K562 (cell line): ENCODE measurements around the gene PLCD4. TPM values are rescaled to one million over a fixed set of nuclear protein-coding genes. Genes with fewer than 3 reads are reported as not detected.

Experiments used
- ATF1 ChIP-seq, 2 experiments: fragments of 450-650 bp in 1 of 2; IDR thresholded peaks; 2 replicates each; pipeline ENCODE4 v1.6.1; 2016; ENCODE audit warnings: missing compliant biosample characterization in 1 of 2, missing genetic modification characterization in 1 of 2
- CBX5 ChIP-seq: IDR thresholded peaks from 2 replicates; pipeline ENCODE4 v1.6.1; 2014; ENCODE audit warnings: low read depth, borderline replicate concordance
- CHD7 ChIP-seq: fragments of 200-600 bp; sonication (generic); IDR thresholded peaks from one replicate; pipeline ENCODE4 v1.6.1; 2012; ENCODE audit warnings: mild to moderate bottlenecking, low read depth, low read length, inconsistent platforms
- HCFC1 ChIP-seq: IDR thresholded peaks from 2 replicates; pipeline ENCODE4 v1.6.1; 2012; ENCODE audit warnings: low read depth, low read length, improper control_type of control experiment
- MEF2A ChIP-seq: IDR thresholded peaks from 2 replicates; pipeline ENCODE4 v1.6.1; 2011; ENCODE audit warnings: low read depth, mild to moderate bottlenecking, low read length, moderate library complexity; ENCODE audit not compliant: control insufficient read depth
- MXI1 ChIP-seq: IDR thresholded peaks from 2 replicates; pipeline ENCODE4 v1.6.1; 2011; ENCODE audit warnings: low read depth, mild to moderate bottlenecking, improper control_type of control experiment, low read length
- SUPT5H ChIP-seq: fragments of 450-650 bp; IDR thresholded peaks from 2 replicates; pipeline ENCODE4 v1.6.1; 2016
- TAF9B ChIP-seq: fragments of 450-650 bp; IDR thresholded peaks from 2 replicates; pipeline ENCODE4 v1.6.1; 2018; ENCODE audit warnings: mild to moderate bottlenecking; ENCODE audit not compliant: partially characterized antibody
- ZBTB7A ChIP-seq: IDR thresholded peaks from 2 replicates; pipeline ENCODE4 v1.6.1; 2011; ENCODE audit warnings: low read depth, mild to moderate bottlenecking, low read length, moderate library complexity, borderline replicate concordance; ENCODE audit not compliant: control insufficient read depth
- polyA plus RNA-seq, 8 experiments: library from polyadenylated mRNA; depleted of rRNA in 4 of 8; stranded (reverse) in 5 of 8; unstranded in 3 of 8; fragments of >200 nt; fragmentation: Nextera tagmentation in 2 of 8; fragmentation: Illumina TruSeq in 1 of 8; extraction: Ambion mirVana in 2 of 8; extraction: Trizol in 1 of 8; gene quantifications; 2 replicates each; pipeline versions ENCODE4 v1.2.1 to v1.2.3, GENCODE V29; 2011 to 2014; ENCODE audit warnings: inconsistent platforms in 1 of 8, missing spikeins in 1 of 8
- total RNA-seq, 7 experiments: library from RNA; depleted of rRNA in 6 of 7; stranded (reverse); fragments of >200 nt in 6 of 7; fragmentation: Illumina TruSeq in 2 of 7; extraction: Trizol in 2 of 7; gene quantifications; 2 replicates each; pipeline versions ENCODE4 v1.2.1 to v1.2.3, GENCODE V29; 2011 to 2021; ENCODE audit warnings: low replicate concordance in 1 of 7
- TF ChIP-seq, protein P1 (sequence below), 3 experiments: IDR thresholded peaks in 2 of 3; conservative IDR thresholded peaks in 1 of 3; 2 replicates each; pipeline ENCODE4 v1.5.1; 2011 to 2012; ENCODE audit warnings: low read length in 3 of 3, mild to moderate bottlenecking in 3 of 3, control low read depth in 2 of 3, improper control_type of control experiment in 1 of 3, inconsistent platforms in 1 of 3, low read depth in 1 of 3, mixed read lengths in 1 of 3, moderate library complexity in 1 of 3; ENCODE audit not compliant: insufficient read depth in 2 of 3
- TF ChIP-seq, protein P2 (sequence below): fragments of 250-450 bp; sonication (Bioruptor Pico); IDR thresholded peaks from 2 replicates; pipeline ENCODE4 v1.5.0; 2020; ENCODE audit warnings: mild to moderate bottlenecking, borderline replicate concordance

Gene PLCD4
- total and polyA plus RNA-seq, 9 of the 15 experiments (the other 6 are each of a cell fraction or from before 2014, with no cell fraction given) = 0.13 to 0.38 TPM; not detected in 7

DNA sequence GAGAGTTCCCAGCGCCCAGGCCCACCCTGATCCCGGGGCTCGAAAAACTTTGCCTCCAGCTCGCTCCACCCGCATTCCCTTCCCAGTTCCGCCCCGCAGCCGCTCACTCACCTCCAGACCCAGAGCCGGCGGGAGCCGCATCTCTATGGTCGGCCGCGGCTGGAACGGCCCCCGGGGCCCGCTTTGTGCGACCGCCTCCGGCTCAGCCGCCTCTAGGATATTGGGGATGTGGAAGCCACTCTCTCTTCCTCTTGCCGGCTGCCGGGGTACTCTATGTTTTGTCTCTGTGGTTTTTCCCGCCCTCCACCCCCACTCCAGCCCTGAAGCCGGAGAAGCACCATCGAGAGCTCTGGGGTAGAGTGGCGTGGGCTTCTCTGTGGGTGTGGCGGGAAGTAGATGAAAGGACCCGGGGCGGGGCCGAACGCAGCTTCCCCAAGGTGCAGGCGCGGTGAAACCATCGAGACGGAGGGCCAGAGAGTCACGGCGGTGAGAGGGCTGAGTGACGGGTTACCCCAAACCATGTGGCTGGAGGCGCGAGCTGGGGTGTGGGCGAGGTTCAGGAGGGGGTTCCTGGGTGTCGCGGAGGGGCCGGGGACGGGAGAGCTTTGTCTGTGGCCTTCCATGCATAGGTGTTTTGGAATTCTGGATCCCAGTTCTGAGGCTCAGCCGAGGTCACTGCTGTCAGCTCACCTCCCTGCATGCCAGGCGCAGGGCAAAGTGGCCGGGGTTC, 51.7 kb downstream of the PLCD4 start, which contains the start of the genes BCS1L and ZNF142 (continued):
- peak; percentile 63; the same call in 1 of the 2 replicates for TF ChIP-seq MXI1
- TF ChIP-seq ATF1 (CRISPR knock-in tag; IDR thresholded peaks at IDR 0.05) = no peak
- peak; percentile 59 for TF ChIP-seq ATF1 (tag; IDR thresholded peaks at IDR 0.05)
- peak; percentile 68 for TF ChIP-seq SUPT5H
- TF ChIP-seq, protein P1, sequence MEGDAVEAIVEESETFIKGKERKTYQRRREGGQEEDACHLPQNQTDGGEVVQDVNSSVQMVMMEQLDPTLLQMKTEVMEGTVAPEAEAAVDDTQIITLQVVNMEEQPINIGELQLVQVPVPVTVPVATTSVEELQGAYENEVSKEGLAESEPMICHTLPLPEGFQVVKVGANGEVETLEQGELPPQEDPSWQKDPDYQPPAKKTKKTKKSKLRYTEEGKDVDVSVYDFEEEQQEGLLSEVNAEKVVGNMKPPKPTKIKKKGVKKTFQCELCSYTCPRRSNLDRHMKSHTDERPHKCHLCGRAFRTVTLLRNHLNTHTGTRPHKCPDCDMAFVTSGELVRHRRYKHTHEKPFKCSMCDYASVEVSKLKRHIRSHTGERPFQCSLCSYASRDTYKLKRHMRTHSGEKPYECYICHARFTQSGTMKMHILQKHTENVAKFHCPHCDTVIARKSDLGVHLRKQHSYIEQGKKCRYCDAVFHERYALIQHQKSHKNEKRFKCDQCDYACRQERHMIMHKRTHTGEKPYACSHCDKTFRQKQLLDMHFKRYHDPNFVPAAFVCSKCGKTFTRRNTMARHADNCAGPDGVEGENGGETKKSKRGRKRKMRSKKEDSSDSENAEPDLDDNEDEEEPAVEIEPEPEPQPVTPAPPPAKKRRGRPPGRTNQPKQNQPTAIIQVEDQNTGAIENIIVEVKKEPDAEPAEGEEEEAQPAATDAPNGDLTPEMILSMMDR (IDR thresholded peaks at IDR 0.05 in 2 of 3, conservative IDR thresholded peaks at IDR 0.05 in 1 of 3; ENCODE audit: insufficient read depth in 2 of 3, low read depth in 1 of 3, low read length in 3 of 3) = no peak
- TF ChIP-seq, protein P2, sequence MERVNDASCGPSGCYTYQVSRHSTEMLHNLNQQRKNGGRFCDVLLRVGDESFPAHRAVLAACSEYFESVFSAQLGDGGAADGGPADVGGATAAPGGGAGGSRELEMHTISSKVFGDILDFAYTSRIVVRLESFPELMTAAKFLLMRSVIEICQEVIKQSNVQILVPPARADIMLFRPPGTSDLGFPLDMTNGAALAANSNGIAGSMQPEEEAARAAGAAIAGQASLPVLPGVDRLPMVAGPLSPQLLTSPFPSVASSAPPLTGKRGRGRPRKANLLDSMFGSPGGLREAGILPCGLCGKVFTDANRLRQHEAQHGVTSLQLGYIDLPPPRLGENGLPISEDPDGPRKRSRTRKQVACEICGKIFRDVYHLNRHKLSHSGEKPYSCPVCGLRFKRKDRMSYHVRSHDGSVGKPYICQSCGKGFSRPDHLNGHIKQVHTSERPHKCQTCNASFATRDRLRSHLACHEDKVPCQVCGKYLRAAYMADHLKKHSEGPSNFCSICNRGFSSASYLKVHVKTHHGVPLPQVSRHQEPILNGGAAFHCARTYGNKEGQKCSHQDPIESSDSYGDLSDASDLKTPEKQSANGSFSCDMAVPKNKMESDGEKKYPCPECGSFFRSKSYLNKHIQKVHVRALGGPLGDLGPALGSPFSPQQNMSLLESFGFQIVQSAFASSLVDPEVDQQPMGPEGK (CRISPR knock-in tag) = no peak
- no peak for TF ChIP-seq MEF2A
- peak; percentile 62 for TF ChIP-seq TAF9B
- no peak for TF ChIP-seq CBX5
- TF ChIP-seq CHD7 = no peak
- TF ChIP-seq HCFC1 = peak; percentile 65
- peak; percentile 30; the same call in 1 of the 2 replicates for TF ChIP-seq ZBTB7A
